GM21619 (cell line): ENCODE measurements around the gene CDHR5.

Experiments
- ATAC-seq: cut with Tn5 transposase; IDR thresholded peaks from one replicate; pipeline ENCODE4 v1.9.1; 2021; ENCODE audit not compliant: unreplicated experiment

CDHR5 gene

GRCh38 chr11:623349-623869 lies 1.3 kb downstream of the CDHR5 start:
- ATAC-seq = no peak

DNA sequence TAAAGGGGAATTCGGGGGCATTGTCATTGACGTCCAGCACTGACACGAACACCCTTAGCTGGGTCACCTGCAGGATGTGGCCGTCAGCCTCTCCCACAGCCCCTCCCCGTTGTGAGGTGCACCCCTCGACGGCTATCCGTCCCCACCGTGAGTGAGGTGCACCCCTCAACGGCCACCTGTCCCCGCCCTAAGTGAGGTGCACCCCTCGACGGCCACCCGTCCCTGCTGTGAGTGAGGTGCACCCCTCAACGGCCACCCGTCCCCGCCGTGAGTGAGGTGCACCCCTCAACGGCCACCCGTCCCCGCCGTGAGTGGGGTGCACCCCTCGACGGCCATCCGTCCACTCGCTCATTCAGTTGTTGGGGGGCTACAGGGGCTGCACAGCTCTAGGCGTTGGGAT lies 2.9 kb downstream of the CDHR5 start:
- ATAC-seq = no peak

DNA sequence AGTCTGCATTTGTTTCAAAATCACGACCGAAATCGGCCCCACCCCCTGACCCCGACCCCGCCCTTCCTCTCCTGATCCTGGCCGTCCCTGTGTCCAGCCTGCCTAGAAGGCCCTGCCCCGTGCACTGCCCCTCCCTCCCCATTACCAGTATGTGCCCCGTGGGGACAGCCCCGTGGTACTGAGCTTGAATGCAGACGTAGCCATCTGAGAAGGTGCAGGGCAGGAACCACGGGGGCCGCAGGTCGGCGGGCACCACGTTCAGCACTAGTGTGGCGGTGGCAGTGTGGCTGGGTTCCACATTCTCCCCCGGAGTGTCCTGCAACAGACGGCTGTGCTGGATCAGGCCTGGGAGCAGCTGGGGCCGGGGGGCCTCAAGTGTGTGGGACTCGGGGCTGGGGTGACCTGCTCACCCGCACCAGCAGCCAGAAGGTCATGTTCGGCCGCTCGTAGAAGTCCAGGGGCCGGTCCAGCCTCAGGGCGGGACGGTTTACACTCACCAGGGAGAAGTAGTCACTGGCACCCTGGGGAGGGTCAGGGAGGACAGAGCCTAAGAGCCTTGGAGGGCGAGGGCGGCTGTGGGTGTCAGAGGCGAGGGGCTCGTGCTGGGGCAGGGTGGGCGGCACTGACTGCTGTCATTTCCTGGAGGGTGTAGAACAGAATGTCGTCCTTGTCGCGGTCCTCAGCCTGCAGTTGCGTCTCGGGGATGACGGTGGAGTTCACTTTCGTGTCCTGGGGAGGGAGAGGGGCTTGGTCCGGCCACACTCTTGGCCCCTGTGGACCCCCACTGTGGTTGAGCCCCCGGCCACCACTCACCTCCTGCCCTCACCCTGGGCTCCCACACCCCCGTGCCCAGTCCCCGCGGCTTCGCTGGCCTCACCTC lies 3.6 kb downstream of the CDHR5 start:
- ATAC-seq = no peak

DNA sequence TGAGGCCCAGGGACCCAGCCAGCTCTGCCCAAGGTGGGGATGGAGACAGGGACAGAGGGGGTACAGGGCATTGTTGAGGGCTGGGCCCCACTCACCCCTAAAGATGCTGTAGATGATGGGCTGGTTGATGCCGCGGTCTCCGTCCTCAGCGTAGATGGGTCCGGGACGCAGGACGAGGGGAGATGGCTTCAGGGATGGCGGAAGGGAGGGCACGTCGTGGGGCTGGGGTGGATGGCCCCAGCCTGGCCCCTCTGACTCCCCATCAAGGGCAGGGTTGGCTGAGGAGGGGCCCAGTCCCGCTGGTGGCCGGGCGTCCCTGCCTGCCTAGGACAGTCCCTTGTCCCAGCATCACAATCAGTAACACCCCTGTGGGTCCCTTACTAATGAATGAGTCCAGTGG lies 4.6 kb downstream of the CDHR5 start:
- no peak for ATAC-seq

- ATAC-seq = no peak
Observed at GRCh38 chr11:619628-620050, 5.1 kb downstream of the CDHR5 start.

GRCh38 chr11:618856-619627 lies 5.7 kb downstream of the CDHR5 start:
- no peak for ATAC-seq

- ATAC-seq = no peak
Observed at GRCh38 chr11:617912-618682, 6.7 kb downstream of the CDHR5 start.

GRCh38 chr11:617199-617911 lies 7.4 kb downstream of the CDHR5 start:
- ATAC-seq = no peak

- no peak for ATAC-seq
Observed at GRCh38 chr11:616320-617198, 8.2 kb downstream of the CDHR5 start.

- peak; percentile 79 for ATAC-seq
Observed at GRCh38 chr11:615504-616319, 9.0 kb downstream of the CDHR5 start, which contains the start of gene IRF7. IRF7 (minus strand) TSS chr11:615950; CDS start chr11:615364, 586 bp downstream.

DNA sequence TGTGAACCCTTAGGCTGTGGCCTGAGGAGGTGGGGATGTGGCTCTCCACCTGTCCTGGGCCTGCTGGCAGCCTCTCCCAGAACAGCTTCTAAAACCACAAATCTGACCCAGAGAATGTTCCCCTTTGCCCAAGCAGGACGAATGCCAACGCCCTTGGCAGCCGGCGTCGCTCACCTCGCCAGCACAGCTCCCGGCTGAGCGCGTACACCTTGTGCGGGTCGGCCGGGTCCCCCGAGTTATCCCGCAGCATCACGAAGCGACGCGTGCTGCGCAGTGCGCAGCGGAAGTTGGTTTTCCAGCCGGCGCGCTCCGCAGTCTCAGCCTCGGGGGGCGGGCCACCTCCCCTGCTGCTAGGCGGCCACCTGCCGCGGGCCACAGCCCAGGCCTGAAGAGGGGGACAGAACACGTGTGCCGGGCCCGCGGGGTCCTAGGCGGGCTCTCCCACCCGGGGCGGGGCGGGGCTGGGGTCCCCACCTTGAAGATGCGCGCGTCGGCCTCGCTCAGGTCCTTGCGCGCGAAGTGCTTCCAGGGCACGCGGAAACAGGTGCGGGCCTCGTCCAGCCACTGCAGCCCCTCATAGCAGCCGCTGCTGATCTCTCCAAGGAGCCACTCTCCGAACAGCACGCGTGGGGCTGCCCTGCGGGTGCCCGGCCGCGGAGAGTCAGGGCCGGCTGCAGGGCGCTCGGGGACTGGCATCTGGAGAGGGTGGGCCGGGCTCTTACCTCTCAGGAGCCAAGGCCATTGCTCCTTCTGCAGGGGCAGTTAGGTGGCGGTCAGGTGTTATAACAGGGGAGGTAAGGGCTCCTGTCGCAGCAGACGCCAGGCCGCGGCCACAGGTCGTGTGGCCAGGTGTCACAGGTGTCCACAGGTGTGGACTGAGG lies 9.9 kb downstream of the CDHR5 start:
- ATAC-seq = no peak

- no peak for ATAC-seq
Observed at GRCh38 chr11:614021-614622, 10.6 kb downstream of the CDHR5 start.

DNA sequence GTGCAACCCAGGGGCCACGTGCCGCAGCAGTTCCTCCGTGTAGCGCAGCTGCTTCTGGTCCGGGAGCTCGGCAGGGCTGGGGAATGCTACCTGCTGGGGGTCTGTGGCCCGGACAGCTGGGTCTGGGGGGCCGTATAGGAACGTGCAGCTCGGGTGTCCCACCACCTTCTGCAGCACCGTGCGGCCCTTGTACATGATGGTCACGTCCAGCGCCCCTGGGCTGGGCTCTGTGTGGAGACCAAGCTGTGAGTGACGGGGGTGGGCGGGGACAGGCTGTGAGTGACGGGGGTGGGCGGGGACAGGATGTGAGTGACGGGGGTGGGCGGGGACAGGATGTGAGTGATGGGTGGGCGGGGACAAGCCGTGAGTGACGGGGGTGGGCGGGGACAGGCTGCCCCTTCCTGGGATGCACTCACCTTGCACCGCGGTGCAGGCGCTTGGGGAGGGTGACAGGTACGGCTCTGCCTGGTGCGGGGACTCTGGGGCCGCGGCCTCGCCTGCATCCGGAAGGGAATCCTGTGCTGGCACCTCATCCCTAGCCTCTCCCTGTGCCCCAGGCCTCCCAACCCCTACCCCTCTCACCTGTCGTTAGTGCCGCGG lies 11.3 kb downstream of the CDHR5 start:
- no peak for ATAC-seq

DNA sequence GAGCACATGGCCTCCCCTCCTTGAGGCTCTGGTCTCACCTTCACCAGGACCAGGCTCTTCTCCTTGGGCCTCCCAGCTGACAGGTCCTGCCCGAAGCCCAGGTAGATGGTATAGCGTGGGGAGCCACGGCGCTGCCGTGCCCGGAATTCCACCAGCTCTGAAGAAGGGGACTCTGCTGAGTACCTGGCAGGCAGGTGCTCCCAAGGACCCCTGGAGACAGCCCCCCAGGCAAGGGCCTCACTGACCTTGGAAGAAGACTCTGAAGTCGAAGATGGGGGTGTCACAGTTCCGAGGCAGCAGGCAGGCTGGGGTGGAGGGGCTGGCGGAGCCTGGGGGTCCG lies 11.8 kb downstream of the CDHR5 start:
- no peak for ATAC-seq

- ATAC-seq = no peak
Observed at GRCh38 chr11:612201-612960, 12.4 kb downstream of the CDHR5 start.
